Measurements from ENCODE around the gene TARS1. TPM values are rescaled to one million over a fixed set of nuclear protein-coding genes. Genes with fewer than 3 reads are reported as not detected.

The TARS1 gene
- total RNA-seq (2014; rRNA removed; shearing (Covaris generic)) = 250 and 314 TPM in 2 replicates

GRCh38 chr5:33440482-33441240, at the start of gene TARS1:
TSS of gene TARS1 (plus strand) at chr5:33440965. CDS start at chr5:33441087, 122 bp downstream.
- DNase-seq = peak; percentile 94
- peaks cover 6% of the 10 kb centered on the region for H3K36me3 ChIP-seq (replicated peaks; ENCODE audit: control insufficient read depth, insufficient read depth, low read length)
- no peaks in the 10 kb centered on the region for H3K27me3 ChIP-seq (ENCODE audit: control insufficient read depth, insufficient read depth, low read length)
- H3K4me3 ChIP-seq (ENCODE audit: insufficient read depth, low read depth, low read length) = peak within 1 kb of the TSS; percentile 97

- no peak for DNase-seq
- H3K4me3 ChIP-seq (ENCODE audit: insufficient read depth, low read depth, low read length) = no peak overlapping the region
- H3K27me3 ChIP-seq (ENCODE audit: control insufficient read depth, insufficient read depth, low read length) = no peaks in the 10 kb centered on the region
- no peaks in the 10 kb centered on the region for H3K36me3 ChIP-seq (replicated peaks; ENCODE audit: control insufficient read depth, insufficient read depth, low read length)
Observed at GRCh38 chr5:33398501-33398900, 42.3 kb upstream of the TARS1 start.

GRCh38 chr5:33400675-33401074, 40.1 kb upstream of the TARS1 start:
- H3K27me3 ChIP-seq (ENCODE audit: control insufficient read depth, insufficient read depth, low read length) = no peaks in the 10 kb centered on the region
- H3K36me3 ChIP-seq (replicated peaks; ENCODE audit: control insufficient read depth, insufficient read depth, low read length) = no peaks in the 10 kb centered on the region
- DNase-seq = no peak
- no peak overlapping the region for H3K4me3 ChIP-seq (ENCODE audit: insufficient read depth, low read depth, low read length)

GRCh38 chr5:33401482-33402390, 39.0 kb upstream of the TARS1 start:
- Histone ChIP-seq H3K27me3 (ENCODE audit: control insufficient read depth, insufficient read depth, low read length) (no peaks in the 10 kb centered on the region), H3K4me3 (ENCODE audit: insufficient read depth, low read depth, low read length) (no peak overlapping the region), H3K36me3 (replicated peaks; ENCODE audit: control insufficient read depth, insufficient read depth, low read length) (no peaks in the 10 kb centered on the region)
- DNase-seq = no peak

GRCh38 chr5:33403187-33403586, 37.6 kb upstream of the TARS1 start:
- no peak for DNase-seq
- Histone ChIP-seq H3K4me3 (ENCODE audit: insufficient read depth, low read depth, low read length) (no peak overlapping the region), H3K27me3 (ENCODE audit: control insufficient read depth, insufficient read depth, low read length) (no peaks in the 10 kb centered on the region), H3K36me3 (replicated peaks; ENCODE audit: control insufficient read depth, insufficient read depth, low read length) (no peaks in the 10 kb centered on the region)

- no peaks in the 10 kb centered on the region for H3K27me3 ChIP-seq (ENCODE audit: control insufficient read depth, insufficient read depth, low read length)
- no peak overlapping the region for H3K4me3 ChIP-seq (ENCODE audit: insufficient read depth, low read depth, low read length)
- H3K36me3 ChIP-seq (replicated peaks; ENCODE audit: control insufficient read depth, insufficient read depth, low read length) = no peaks in the 10 kb centered on the region
- DNase-seq = no peak
Observed at GRCh38 chr5:33408816-33409215, 31.9 kb upstream of the TARS1 start.

- Histone ChIP-seq H3K36me3 (replicated peaks; ENCODE audit: control insufficient read depth, insufficient read depth, low read length) (no peaks in the 10 kb centered on the region), H3K4me3 (ENCODE audit: insufficient read depth, low read depth, low read length) (no peak overlapping the region), H3K27me3 (ENCODE audit: control insufficient read depth, insufficient read depth, low read length) (no peaks in the 10 kb centered on the region)
- no peak for DNase-seq
Observed at GRCh38 chr5:33409435-33410170, 31.2 kb upstream of the TARS1 start.

GRCh38 chr5:33410221-33410620, 30.5 kb upstream of the TARS1 start:
- no peaks in the 10 kb centered on the region for H3K27me3 ChIP-seq (ENCODE audit: control insufficient read depth, insufficient read depth, low read length)
- DNase-seq = no peak
- no peaks in the 10 kb centered on the region for H3K36me3 ChIP-seq (replicated peaks; ENCODE audit: control insufficient read depth, insufficient read depth, low read length)
- H3K4me3 ChIP-seq (ENCODE audit: insufficient read depth, low read depth, low read length) = no peak overlapping the region

- H3K27me3 ChIP-seq (ENCODE audit: control insufficient read depth, insufficient read depth, low read length) = no peaks in the 10 kb centered on the region
Observed at GRCh38 chr5:33411498-33411897, 29.3 kb upstream of the TARS1 start.

GRCh38 chr5:33415811-33416354, 24.9 kb upstream of the TARS1 start:
- Histone ChIP-seq H3K4me3 (ENCODE audit: insufficient read depth, low read depth, low read length) (no peak overlapping the region), H3K36me3 (replicated peaks; ENCODE audit: control insufficient read depth, insufficient read depth, low read length) (no peaks in the 10 kb centered on the region), H3K27me3 (ENCODE audit: control insufficient read depth, insufficient read depth, low read length) (no peaks in the 10 kb centered on the region)
- no peak for DNase-seq

More at GRCh38 chr5:33411498-33411897, 29.3 kb upstream of the TARS1 start:
- DNase-seq = no peak
- H3K4me3 ChIP-seq (ENCODE audit: insufficient read depth, low read depth, low read length) = no peak overlapping the region
- H3K36me3 ChIP-seq (replicated peaks; ENCODE audit: control insufficient read depth, insufficient read depth, low read length) = no peaks in the 10 kb centered on the region

- H3K27me3 ChIP-seq (ENCODE audit: control insufficient read depth, insufficient read depth, low read length) = no peaks in the 10 kb centered on the region
- no peak for DNase-seq
- no peak overlapping the region for H3K4me3 ChIP-seq (ENCODE audit: insufficient read depth, low read depth, low read length)
- H3K36me3 ChIP-seq (replicated peaks; ENCODE audit: control insufficient read depth, insufficient read depth, low read length) = no peaks in the 10 kb centered on the region
Observed at GRCh38 chr5:33417632-33418031, 23.1 kb upstream of the TARS1 start.

- Histone ChIP-seq H3K27me3 (ENCODE audit: control insufficient read depth, insufficient read depth, low read length) (no peaks in the 10 kb centered on the region), H3K36me3 (replicated peaks; ENCODE audit: control insufficient read depth, insufficient read depth, low read length) (no peaks in the 10 kb centered on the region), H3K4me3 (ENCODE audit: insufficient read depth, low read depth, low read length) (no peak overlapping the region)
- no peak for DNase-seq
Observed at GRCh38 chr5:33420946-33421345, 19.8 kb upstream of the TARS1 start.

GRCh38 chr5:33422191-33422590, 18.6 kb upstream of the TARS1 start:
- Histone ChIP-seq H3K36me3 (replicated peaks; ENCODE audit: control insufficient read depth, insufficient read depth, low read length) (no peaks in the 10 kb centered on the region), H3K4me3 (ENCODE audit: insufficient read depth, low read depth, low read length) (no peak overlapping the region), H3K27me3 (ENCODE audit: control insufficient read depth, insufficient read depth, low read length) (no peaks in the 10 kb centered on the region)
- no peak for DNase-seq

- no peaks in the 10 kb centered on the region for H3K27me3 ChIP-seq (ENCODE audit: control insufficient read depth, insufficient read depth, low read length)
- no peak for DNase-seq
- no peaks in the 10 kb centered on the region for H3K36me3 ChIP-seq (replicated peaks; ENCODE audit: control insufficient read depth, insufficient read depth, low read length)
- H3K4me3 ChIP-seq (ENCODE audit: insufficient read depth, low read depth, low read length) = no peak overlapping the region
Observed at GRCh38 chr5:33423018-33423630, 17.6 kb upstream of the TARS1 start.
